K562 (cell line): ENCODE measurements around the gene PEX11A. TPM values are rescaled to one million over a fixed set of nuclear protein-coding genes. Genes with fewer than 3 reads are reported as not detected.

Experiments
- ATAC-seq: fragments of 200-7000 bp; cut with Tn5 transposase; 3 replicates; pipeline ENCODE4 v1.9.1; 2020; ENCODE audit warnings: moderate library complexity
- BruUV-seq: library from RNA; stranded (reverse); fragments of 400-500 nt; replicated peaks from 2 replicates; lab custom pipeline; 2021; lab: Mats Ljungman, UMichigan
- CTCF ChIA-PET: fragments of 300-600 bp; formaldehyde crosslinking; extraction: SDS; loops from one replicate; lab custom pipeline; 2021; ENCODE audit warnings: low intra/inter-chr PET ratio; lab: Yijun Ruan, JAX
- POLR2A ChIA-PET: fragments of 300-600, 350-650 bp; sonication (Branson Sonifier 250); formaldehyde crosslinking; extraction: SDS; loops from one replicate; lab custom pipeline; 2021; ENCODE audit warnings: antibody characterized with exemption, inconsistent platforms; lab: Yijun Ruan, JAX
- DNase-seq, 4 experiments: peaks; one replicate each; pipeline versions ENCODE4 v3.0.0 to v3.0.0-alpha.2; 2011 to 2018; ENCODE audit warnings: low spot score in 3 of 4, mixed read lengths in 3 of 4; ENCODE audit errors: extremely low read depth in 1 of 4
- FAIRE-seq: peaks from 2 replicates; lab custom pipeline; 2011; peaks lifted over from hg19 to GRCh38; lab: Jason Lieb, UNC
- H2AFZ ChIP-seq: 2 replicates; pipeline ENCODE4 v1.6.0; 2011; ENCODE audit warnings: low read depth, low read length, control low read depth, inconsistent platforms
- H3K27ac ChIP-seq: fragments of 200-600 bp; 3 replicates; pipeline ENCODE4 v1.8.0; 2011; ENCODE audit warnings: low read depth, mild to moderate bottlenecking, control low read depth, inconsistent platforms, low read length, moderate library complexity, mixed read lengths; ENCODE audit errors: extremely low read depth
- H3K27me3 ChIP-seq, 2 experiments: fragments of 300-600 bp in 1 of 2; 2 replicates in 1 of 2; 3 replicates in 1 of 2; pipeline versions ENCODE4 v1.6.0 to v1.8.0; 2011; ENCODE audit warnings: inconsistent platforms in 2 of 2, low read length in 2 of 2, mild to moderate bottlenecking in 1 of 2, mixed read lengths in 1 of 2, moderate library complexity in 1 of 2; ENCODE audit not compliant: control insufficient read depth in 2 of 2, insufficient read depth in 2 of 2
- H3K36me3 ChIP-seq: fragments of 300-600 bp; 3 replicates; pipeline ENCODE4 v1.8.0; 2011; ENCODE audit warnings: mild to moderate bottlenecking, low read length, inconsistent platforms; ENCODE audit not compliant: control insufficient read depth, insufficient read depth
- H3K4me1 ChIP-seq, 2 experiments: fragments of 200-600 bp in 1 of 2; replicated peaks in 1 of 2; 2 replicates in 1 of 2; 3 replicates in 1 of 2; pipeline versions ENCODE4 v1.5.1 to v1.8.0; 2011; ENCODE audit warnings: inconsistent platforms in 2 of 2, low read length in 2 of 2, mild to moderate bottlenecking in 1 of 2, mixed read lengths in 1 of 2, moderate library complexity in 1 of 2; ENCODE audit not compliant: control insufficient read depth in 2 of 2, insufficient read depth in 2 of 2
- H3K4me2 ChIP-seq: 2 replicates; pipeline ENCODE4 v1.6.1; 2011; ENCODE audit warnings: low read length, control low read depth, inconsistent platforms, mixed read lengths; ENCODE audit not compliant: insufficient read depth
- H3K4me3 ChIP-seq: fragments of 200-600 bp; sonication (generic), shearing (Covaris generic); 2 replicates; pipeline ENCODE4 v1.5.1; 2016; ENCODE audit warnings: control low read depth, inconsistent platforms
- H3K79me2 ChIP-seq: fragments of 200-600 bp; 3 replicates; pipeline ENCODE4 v1.8.0; 2011; ENCODE audit warnings: low read length, inconsistent platforms; ENCODE audit not compliant: control insufficient read depth, insufficient read depth
- H3K9ac ChIP-seq, 2 experiments: 2 replicates each; pipeline versions ENCODE4 v1.6.0 to v1.6.1; 2011; ENCODE audit warnings: low read depth in 2 of 2, low read length in 2 of 2, control low read depth in 1 of 2, inconsistent platforms in 1 of 2, mild to moderate bottlenecking in 1 of 2, mixed read lengths in 1 of 2; ENCODE audit not compliant: insufficient read depth in 1 of 2
- H3K9me1 ChIP-seq: one replicate; pipeline ENCODE4 v1.6.0; 2011; ENCODE audit warnings: inconsistent platforms, mild to moderate bottlenecking, low read length, moderate library complexity; ENCODE audit not compliant: control insufficient read depth, insufficient read depth
- H3K9me3 ChIP-seq: replicated peaks from 2 replicates; pipeline ENCODE4 v1.5.1; 2011; ENCODE audit warnings: low read depth, low read length, inconsistent platforms; ENCODE audit not compliant: control insufficient read depth, insufficient read depth
- H4K20me1 ChIP-seq: replicated peaks from 2 replicates; pipeline ENCODE4 v1.6.1; 2011; ENCODE audit warnings: low read length, inconsistent platforms, mixed read lengths; ENCODE audit not compliant: control insufficient read depth, insufficient read depth
- ARHGAP35 ChIP-seq: fragments of 450-650 bp; IDR thresholded peaks from 2 replicates; pipeline ENCODE4 v1.6.1; 2018; ENCODE audit not compliant: partially characterized antibody
- C11orf30 ChIP-seq: fragments of 450-650 bp; IDR thresholded peaks from 2 replicates; pipeline ENCODE4 v1.6.1; 2016; ENCODE audit warnings: low read depth, mild to moderate bottlenecking
- MAFG ChIP-seq: fragments of 450-650 bp; conservative IDR thresholded peaks from 2 replicates; pipeline ENCODE4 v1.6.1; 2016; ENCODE audit warnings: missing genetic modification characterization, missing compliant biosample characterization
- MAFK ChIP-seq: IDR thresholded peaks from 2 replicates; pipeline ENCODE4 v1.6.1; 2011; ENCODE audit warnings: low read length, improper control_type of control experiment
- ZNF316 ChIP-seq: fragments of 450-650 bp; IDR thresholded peaks from 2 replicates; pipeline ENCODE4 v1.6.1; 2016
- WGBS: fragments of 100-300 bp; shearing (Covaris generic); methylation state at CpG from one replicate; pipeline ENCODE4 v1.1.6; 2016; ENCODE audit warnings: low coverage, mixed read lengths; ENCODE audit not compliant: insufficient coverage; ENCODE audit errors: missing lambda C conversion rate; 5-methylcytosine and 5-hydroxymethylcytosine counted together
- in situ Hi-C: fragments of 300-500 bp; cut with MboI; formaldehyde crosslinking; loops from 4 replicates; pipeline ENCODE4 v1.15.0; 2018; ENCODE audit warnings: inconsistent platforms, mixed read lengths
- intact Hi-C: fragments of 100-400 bp; cut with micrococcal nuclease; formaldehyde crosslinking; loops from 2 replicates; pipeline ENCODE4 v1.14.2; 2022
- polyA plus RNA-seq, 8 experiments: library from polyadenylated mRNA; depleted of rRNA in 4 of 8; stranded (reverse) in 5 of 8; unstranded in 3 of 8; fragments of >200 nt; fragmentation: Nextera tagmentation in 2 of 8; fragmentation: Illumina TruSeq in 1 of 8; extraction: Ambion mirVana in 2 of 8; extraction: Trizol in 1 of 8; gene quantifications; 2 replicates each; pipeline versions ENCODE4 v1.2.1 to v1.2.3, GENCODE V29; 2011 to 2014; ENCODE audit warnings: inconsistent platforms in 1 of 8, missing spikeins in 1 of 8
- total RNA-seq, 7 experiments: library from RNA; depleted of rRNA in 6 of 7; stranded (reverse); fragments of >200 nt in 6 of 7; fragmentation: Illumina TruSeq in 2 of 7; extraction: Trizol in 2 of 7; gene quantifications; 2 replicates each; pipeline versions ENCODE4 v1.2.1 to v1.2.3, GENCODE V29; 2011 to 2021; ENCODE audit warnings: low replicate concordance in 1 of 7
- TF ChIP-seq, protein P1 (sequence below): fragments of 200-400 bp; formaldehyde crosslinking; IDR thresholded peaks from 2 replicates; pipeline ENCODE4 v1.6.1; 2017; ENCODE audit warnings: mild to moderate bottlenecking, low read depth, low read length, moderate library complexity

Gene PEX11A
- total and polyA plus RNA-seq, 9 of the 15 experiments (the other 6 are each of a cell fraction or from before 2014, with no cell fraction given) = not detected

DNA sequence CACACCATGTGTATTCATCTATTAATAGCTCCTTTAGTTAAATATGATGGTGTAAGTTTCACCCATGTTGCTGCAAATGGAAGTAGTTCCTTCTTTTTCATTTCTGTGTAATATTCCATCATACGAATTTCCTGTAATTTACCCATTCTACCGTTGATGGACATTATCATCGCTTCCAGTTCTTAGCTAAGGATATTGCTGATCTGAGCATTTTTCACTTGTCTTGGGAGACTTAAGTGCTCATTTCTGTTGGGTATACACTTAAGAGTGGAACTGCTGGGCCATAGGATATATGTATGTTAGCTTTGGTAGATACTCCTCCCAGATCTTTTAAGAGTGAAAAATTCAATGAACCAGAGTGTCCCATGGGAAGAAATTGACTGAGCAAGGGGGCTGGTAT, 22.4 kb downstream of the PEX11A start:
- TF ChIP-seq C11orf30 (peak; percentile 39; the same call in 1 of the 2 replicates), MAFG (peak; percentile 31; the same call in 1 of the 2 replicates), ZNF316 (peak; percentile 71), MAFK (peak; percentile 28; the same call in 1 of the 2 replicates), ARHGAP35 (no peak)
- TF ChIP-seq, protein P1, sequence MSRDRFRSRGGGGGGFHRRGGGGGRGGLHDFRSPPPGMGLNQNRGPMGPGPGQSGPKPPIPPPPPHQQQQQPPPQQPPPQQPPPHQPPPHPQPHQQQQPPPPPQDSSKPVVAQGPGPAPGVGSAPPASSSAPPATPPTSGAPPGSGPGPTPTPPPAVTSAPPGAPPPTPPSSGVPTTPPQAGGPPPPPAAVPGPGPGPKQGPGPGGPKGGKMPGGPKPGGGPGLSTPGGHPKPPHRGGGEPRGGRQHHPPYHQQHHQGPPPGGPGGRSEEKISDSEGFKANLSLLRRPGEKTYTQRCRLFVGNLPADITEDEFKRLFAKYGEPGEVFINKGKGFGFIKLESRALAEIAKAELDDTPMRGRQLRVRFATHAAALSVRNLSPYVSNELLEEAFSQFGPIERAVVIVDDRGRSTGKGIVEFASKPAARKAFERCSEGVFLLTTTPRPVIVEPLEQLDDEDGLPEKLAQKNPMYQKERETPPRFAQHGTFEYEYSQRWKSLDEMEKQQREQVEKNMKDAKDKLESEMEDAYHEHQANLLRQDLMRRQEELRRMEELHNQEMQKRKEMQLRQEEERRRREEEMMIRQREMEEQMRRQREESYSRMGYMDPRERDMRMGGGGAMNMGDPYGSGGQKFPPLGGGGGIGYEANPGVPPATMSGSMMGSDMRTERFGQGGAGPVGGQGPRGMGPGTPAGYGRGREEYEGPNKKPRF = no peak
- H3K27ac ChIP-seq = no peak overlapping the region
- H3K4me3 ChIP-seq = no peak overlapping the region
- H3K27me3 ChIP-seq = peaks cover 17 to 81% of the 10 kb centered on the region in 2 experiments
- CTCF ChIA-PET = no interaction called here
- H3K9me3 ChIP-seq = no peaks in the 10 kb centered on the region
- intact Hi-C loops (no loop called here), in situ Hi-C loops (no loop called here)
- FAIRE-seq (no peak), DNase-seq (no peak), ATAC-seq (no peak)
- H4K20me1 ChIP-seq = no peaks in the 10 kb centered on the region
- no peak overlapping the region for H3K4me2 ChIP-seq
- POLR2A ChIA-PET = no interaction called here
- no peak overlapping the region for H2AFZ ChIP-seq
- H3K4me1 ChIP-seq = peaks cover 0 to 25% of the 10 kb centered on the region in 2 experiments; a peak in 3 of 5 replicates
- H3K36me3 ChIP-seq = no peaks in the 10 kb centered on the region
- H3K9ac ChIP-seq = no peak overlapping the region
- no TSS peak for BruUV-seq
- no peaks in the 10 kb centered on the region for H3K79me2 ChIP-seq
- WGBS = 2% methylated on average over 3 of the region's 3 CpGs
- H3K9me1 ChIP-seq = no peaks in the 10 kb centered on the region
